ENCODE measurements around the gene DNM3.
"Not testable (repeated sequence)": the region's sequence is repeated elsewhere in the genome, so short reads cannot be mapped to it uniquely, and the experiment has no call there.

DNM3 gene

GRCh38 chr1:172425339-172425738 is 584.0 kb downstream of the DNM3 start:
- no peak for DNase-seq (ENCODE audit: low spot score)

GRCh38 chr1:172427191-172427590 is 585.9 kb downstream of the DNM3 start:
- no peak for DNase-seq (ENCODE audit: low spot score)

- DNase-seq (ENCODE audit: low spot score): peak; percentile 87
Measured at GRCh38 chr1:172429331-172430127, 588.2 kb downstream of the DNM3 start.

- no peak for DNase-seq (ENCODE audit: low spot score)
Measured at GRCh38 chr1:172430128-172430454, 588.8 kb downstream of the DNM3 start.

GRCh38 chr1:172431204-172431603 is 589.9 kb downstream of the DNM3 start:
- DNase-seq (ENCODE audit: low spot score): no peak

GRCh38 chr1:172431721-172432192 is 590.5 kb downstream of the DNM3 start:
- no peak for DNase-seq (ENCODE audit: low spot score)

- not testable (repeated sequence) for DNase-seq (ENCODE audit: low spot score)
Measured at GRCh38 chr1:172437183-172437582, 595.9 kb downstream of the DNM3 start.

GRCh38 chr1:172442404-172442803 is 601.1 kb downstream of the DNM3 start:
- no peak for DNase-seq (ENCODE audit: low spot score)

GRCh38 chr1:172442843-172443565 is 601.7 kb downstream of the DNM3 start:
- no peak for DNase-seq (ENCODE audit: low spot score)

GRCh38 chr1:172443666-172444453 is 602.6 kb downstream of the DNM3 start, which contains the start of gene PIGC:
Gene PIGC (minus strand): TSS chr1:172444069. CDS start chr1:172442622, 1,447 bp downstream.
- DNase-seq (ENCODE audit: low spot score): peak; percentile 92

- no peak for DNase-seq (ENCODE audit: low spot score)
Measured at GRCh38 chr1:172446547-172446946, 605.2 kb downstream of the DNM3 start.

GRCh38 chr1:172447641-172448040 is 606.3 kb downstream of the DNM3 start:
- DNase-seq (ENCODE audit: low spot score): no peak

GRCh38 chr1:172448995-172449584 is 607.8 kb downstream of the DNM3 start:
- DNase-seq (ENCODE audit: low spot score): no peak

- DNase-seq (ENCODE audit: low spot score): peak; percentile 79
Measured at GRCh38 chr1:172449585-172450523, 608.6 kb downstream of the DNM3 start.

- DNase-seq (ENCODE audit: low spot score): no peak
Measured at GRCh38 chr1:172450524-172450885, 609.2 kb downstream of the DNM3 start.

- DNase-seq (ENCODE audit: low spot score): peak; percentile 61
Measured at GRCh38 chr1:172451002-172451443, 609.7 kb downstream of the DNM3 start.

- DNase-seq (ENCODE audit: low spot score): no peak
Measured at GRCh38 chr1:172452536-172453152, 611.3 kb downstream of the DNM3 start.

- no peak for DNase-seq (ENCODE audit: low spot score)
Measured at GRCh38 chr1:172453153-172453545, 611.9 kb downstream of the DNM3 start.

- no peak for DNase-seq (ENCODE audit: low spot score)
Measured at GRCh38 chr1:172453607-172454006, 612.3 kb downstream of the DNM3 start.

GRCh38 chr1:172455451-172455850 is 614.2 kb downstream of the DNM3 start:
- no peak for DNase-seq (ENCODE audit: low spot score)

All from COLO829 (cell line).